PC-9 (cell line): ENCODE measurements around the gene SHROOM3. TPM values are rescaled to one million over a fixed set of nuclear protein-coding genes. Genes with fewer than 3 reads are reported as not detected.
A peak's percentile ranks its signal among the peaks of the same experiment; 100 is the strongest.

Source experiments
- BruUV-seq: library from RNA; stranded (reverse); fragments of 400-500 nt; replicated peaks from 2 replicates; lab custom pipeline; 2021; lab: Mats Ljungman, UMichigan
- CTCF ChIA-PET: fragments of 300-600 bp; sonication (Branson Sonifier 250); formaldehyde crosslinking; loops from one replicate; lab custom pipeline; 2022; ENCODE audit warnings: antibody characterized with exemption; lab: Charles Lee
- POLR2A ChIA-PET: fragments of 300-600 bp; sonication (Branson Sonifier 250); formaldehyde crosslinking; loops from one replicate; lab custom pipeline; 2022; ENCODE audit warnings: antibody characterized with exemption; ENCODE audit not compliant: unreplicated experiment; lab: Charles Lee
- DNase-seq, 2 experiments: peaks; one replicate each; pipeline versions ENCODE4 v3.0.0 to v3.0.0-alpha.2; 2015 to 2022; ENCODE audit warnings: mixed read lengths in 1 of 2
- H2AFZ ChIP-seq: fragments of 200-600 bp; sonication (generic); 2 replicates; pipeline ENCODE4 v1.8.1; 2017; ENCODE audit warnings: antibody characterized with exemption
- H3F3A ChIP-seq: fragments of 200-600 bp; sonication (generic); 2 replicates; pipeline ENCODE4 v1.8.1; 2017; ENCODE audit warnings: antibody characterized with exemption, mild to moderate bottlenecking, low read depth; ENCODE audit not compliant: insufficient read depth
- H3K27ac ChIP-seq: fragments of 200-600 bp; sonication (generic); 2 replicates; pipeline ENCODE4 v1.6.1; 2016; ENCODE audit warnings: mixed run types
- H3K27me3 ChIP-seq: fragments of 200-600 bp; sonication (generic); 2 replicates; pipeline ENCODE4 v1.6.1; 2016; ENCODE audit warnings: low read depth, mixed run types; ENCODE audit not compliant: insufficient read depth
- H3K36me3 ChIP-seq: fragments of 200-600 bp; sonication (generic); 2 replicates; pipeline ENCODE4 v1.6.1; 2016; ENCODE audit warnings: low read depth, mixed run types
- H3K4me1 ChIP-seq: fragments of 200-600 bp; sonication (generic); replicated peaks from 2 replicates; pipeline ENCODE4 v1.6.1; 2016; ENCODE audit warnings: mixed run types; ENCODE audit not compliant: insufficient read depth
- H3K4me2 ChIP-seq: fragments of 200-600 bp; sonication (generic); 2 replicates; pipeline ENCODE4 v1.6.1; 2017; ENCODE audit warnings: mixed run types
- H3K4me3 ChIP-seq: fragments of 200-600 bp; sonication (generic); 2 replicates; pipeline ENCODE4 v1.6.1; 2016; ENCODE audit warnings: mixed run types
- H3K79me2 ChIP-seq: fragments of 200-600 bp; sonication (generic); 2 replicates; pipeline ENCODE4 v1.6.1; 2017; ENCODE audit warnings: low read depth, mixed run types
- H3K9me2 ChIP-seq: fragments of 200-600 bp; sonication (generic); 2 replicates; pipeline ENCODE4 v1.8.1; 2017; ENCODE audit warnings: mild to moderate bottlenecking; ENCODE audit not compliant: insufficient read depth
- H3K9me3 ChIP-seq: fragments of 200-600 bp; sonication (generic); 2 replicates; pipeline ENCODE4 v1.8.1; 2016; ENCODE audit warnings: low read depth; ENCODE audit not compliant: insufficient read depth
- H4K20me1 ChIP-seq: fragments of 200-600 bp; sonication (generic); 2 replicates; pipeline ENCODE4 v1.8.1; 2017; ENCODE audit not compliant: insufficient read depth
- EZH2 ChIP-seq: fragments of 200-600 bp; sonication (generic); IDR thresholded peaks from 2 replicates; pipeline ENCODE4 v1.8.0; 2017; ENCODE audit warnings: antibody characterized with exemption, low read depth
- intact Hi-C: fragments of 100-400 bp; cut with micrococcal nuclease; formaldehyde crosslinking; loops from one replicate; pipeline ENCODE4 v1.10.0; 2022; ENCODE audit not compliant: unreplicated experiment
- total RNA-seq: library from RNA; stranded (reverse); gene quantifications from 2 replicates; pipeline ENCODE4 v1.2.3, GENCODE V29; 2021
- TF ChIP-seq, protein P1 (sequence below): fragments of 200-600 bp; sonication (generic); conservative IDR thresholded peaks from 2 replicates; pipeline ENCODE4 v1.6.1; 2017; ENCODE audit warnings: mixed run types, antibody characterized with exemption, mild to moderate bottlenecking, moderate library complexity

Gene SHROOM3
- total RNA-seq, 1 experiment from 2014 or later = 44.3 TPM

DNA sequence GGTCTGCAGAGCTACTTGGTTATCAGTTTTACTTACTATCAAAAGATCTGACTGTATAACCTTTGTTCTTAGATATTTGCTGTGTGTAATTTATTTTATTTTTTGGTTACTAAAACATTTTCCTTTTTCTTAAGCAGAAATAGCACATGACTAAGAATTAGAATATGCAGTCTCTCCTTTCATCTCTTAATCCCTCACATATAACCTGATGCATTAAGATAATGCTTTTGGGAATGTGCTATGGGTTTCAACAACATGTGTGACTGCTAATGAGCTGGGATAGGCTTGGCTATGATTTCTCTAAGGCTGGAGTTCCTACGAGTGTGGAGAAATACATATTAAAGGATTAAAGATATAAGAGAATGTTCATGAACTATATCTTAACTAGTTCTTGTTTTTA lies 41.5 kb downstream of the SHROOM3 start:
- BruUV-seq = no TSS peak
- Histone ChIP-seq H3K27me3 (no peaks in the 10 kb centered on the region), H3K4me1 (no peaks in the 10 kb centered on the region), H3K9me2 (no peaks in the 10 kb centered on the region), H3K4me3 (no peak overlapping the region), H3K4me2 (no peak overlapping the region), H3K79me2 (no peaks in the 10 kb centered on the region), H4K20me1 (no peaks in the 10 kb centered on the region), H3K36me3 (no peaks in the 10 kb centered on the region), H2AFZ (no peak overlapping the region), H3K27ac (no peak overlapping the region), H3F3A (no peaks in the 10 kb centered on the region), H3K9me3 (no peaks in the 10 kb centered on the region)
- intact Hi-C loops = no loop called here
- TF ChIP-seq EZH2 = no peak
- TF ChIP-seq, protein P1, sequence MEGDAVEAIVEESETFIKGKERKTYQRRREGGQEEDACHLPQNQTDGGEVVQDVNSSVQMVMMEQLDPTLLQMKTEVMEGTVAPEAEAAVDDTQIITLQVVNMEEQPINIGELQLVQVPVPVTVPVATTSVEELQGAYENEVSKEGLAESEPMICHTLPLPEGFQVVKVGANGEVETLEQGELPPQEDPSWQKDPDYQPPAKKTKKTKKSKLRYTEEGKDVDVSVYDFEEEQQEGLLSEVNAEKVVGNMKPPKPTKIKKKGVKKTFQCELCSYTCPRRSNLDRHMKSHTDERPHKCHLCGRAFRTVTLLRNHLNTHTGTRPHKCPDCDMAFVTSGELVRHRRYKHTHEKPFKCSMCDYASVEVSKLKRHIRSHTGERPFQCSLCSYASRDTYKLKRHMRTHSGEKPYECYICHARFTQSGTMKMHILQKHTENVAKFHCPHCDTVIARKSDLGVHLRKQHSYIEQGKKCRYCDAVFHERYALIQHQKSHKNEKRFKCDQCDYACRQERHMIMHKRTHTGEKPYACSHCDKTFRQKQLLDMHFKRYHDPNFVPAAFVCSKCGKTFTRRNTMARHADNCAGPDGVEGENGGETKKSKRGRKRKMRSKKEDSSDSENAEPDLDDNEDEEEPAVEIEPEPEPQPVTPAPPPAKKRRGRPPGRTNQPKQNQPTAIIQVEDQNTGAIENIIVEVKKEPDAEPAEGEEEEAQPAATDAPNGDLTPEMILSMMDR = no peak
- no peak for DNase-seq
- CTCF ChIA-PET = no interaction called here
- POLR2A ChIA-PET = interaction anchor here (0.6 kb wide), 1 partner anchor 17 kb away, joined by 7 read pairs; no protein-coding TSS in a partner anchor

- H2AFZ ChIP-seq = no peak overlapping the region
- TF ChIP-seq EZH2 = no peak
- TF ChIP-seq, protein P1 = no peak
- ChIA-PET CTCF (no interaction called here), POLR2A (no interaction called here)
- H3F3A ChIP-seq = no peaks in the 10 kb centered on the region
- H3K36me3 ChIP-seq = no peaks in the 10 kb centered on the region
- no peak overlapping the region for H3K27ac ChIP-seq
- H3K9me3 ChIP-seq = no peaks in the 10 kb centered on the region
- DNase-seq = no peak
- H4K20me1 ChIP-seq = no peaks in the 10 kb centered on the region
- intact Hi-C loops = no loop called here
- no peaks in the 10 kb centered on the region for H3K9me2 ChIP-seq
- no TSS peak for BruUV-seq
- no peak overlapping the region for H3K4me3 ChIP-seq
- H3K79me2 ChIP-seq = no peaks in the 10 kb centered on the region
- no peaks in the 10 kb centered on the region for H3K27me3 ChIP-seq
- no peak overlapping the region for H3K4me2 ChIP-seq
- H3K4me1 ChIP-seq = no peaks in the 10 kb centered on the region
Observed at GRCh38 chr4:76484654-76485053, 49.6 kb downstream of the SHROOM3 start.

GRCh38 chr4:76485450-76485849 lies 50.4 kb downstream of the SHROOM3 start:
- DNase-seq = peak in 1 of 2 experiments; percentile 3

More at GRCh38 chr4:76485450-76485849, 50.4 kb downstream of the SHROOM3 start:
- ChIA-PET POLR2A (no interaction called here), CTCF (no interaction called here)
- no peaks in the 10 kb centered on the region for H3K79me2 ChIP-seq
- H3K4me1 ChIP-seq = no peaks in the 10 kb centered on the region
- H3K9me3 ChIP-seq = no peaks in the 10 kb centered on the region
- H3K4me2 ChIP-seq = no peak overlapping the region
- no peak overlapping the region for H3K4me3 ChIP-seq
- TF ChIP-seq EZH2 = no peak
- TF ChIP-seq, protein P1 = no peak
- no peaks in the 10 kb centered on the region for H3F3A ChIP-seq
- no TSS peak for BruUV-seq
- H2AFZ ChIP-seq = no peak overlapping the region
- intact Hi-C loops = no loop called here
- H3K27me3 ChIP-seq = no peaks in the 10 kb centered on the region
- no peaks in the 10 kb centered on the region for H3K9me2 ChIP-seq
- H4K20me1 ChIP-seq = no peaks in the 10 kb centered on the region
- no peak overlapping the region for H3K27ac ChIP-seq
- H3K36me3 ChIP-seq = no peaks in the 10 kb centered on the region
